DMS153 treated with DMSO at 0.1 percent for 48 hours (cell line): ENCODE data around the gene NPEPL1.
"Not testable (repeated sequence)": the region's sequence is repeated elsewhere in the genome, so short reads cannot be mapped to it uniquely, and the experiment has no call there.

Source experiments
- DNase-seq: peaks from one replicate; lab custom pipeline; 2025; ENCODE audit not compliant: unreplicated experiment; lab: John Stamatoyannopoulos, UW

The NPEPL1 gene

DNA sequence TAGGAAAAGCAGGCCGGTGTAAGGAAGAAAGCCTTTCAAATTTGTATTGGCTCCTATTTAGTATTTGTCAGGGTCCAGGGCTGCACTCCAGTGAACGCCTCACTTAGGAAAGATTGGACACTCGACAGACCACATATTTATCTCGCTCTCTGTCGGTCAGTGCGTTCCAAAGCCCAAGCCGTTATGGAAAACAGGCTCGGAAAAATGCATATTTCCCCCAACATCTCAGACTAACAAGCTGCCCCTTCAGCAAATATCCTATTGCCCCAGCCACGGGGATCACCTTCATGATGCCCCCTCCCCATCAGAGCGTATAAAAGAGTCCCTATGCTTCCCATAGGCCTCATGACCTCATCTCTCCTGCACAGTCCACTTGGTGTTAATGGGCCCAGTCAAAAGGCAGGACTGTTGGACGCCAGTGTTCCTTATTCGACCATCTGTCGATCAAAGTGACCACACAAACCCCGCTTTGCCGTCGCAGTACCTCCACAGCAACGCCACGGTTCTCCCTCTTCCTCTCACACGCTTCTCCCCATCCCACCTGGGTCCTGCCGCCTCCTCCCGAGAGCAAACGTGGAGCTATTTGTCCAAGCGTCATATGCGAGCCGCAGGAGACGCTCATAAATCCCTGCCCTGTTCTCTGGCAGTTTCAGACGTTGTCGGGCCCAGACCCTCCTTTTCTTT is 63.3 kb downstream of the NPEPL1 start:
- no peak for DNase-seq

DNA sequence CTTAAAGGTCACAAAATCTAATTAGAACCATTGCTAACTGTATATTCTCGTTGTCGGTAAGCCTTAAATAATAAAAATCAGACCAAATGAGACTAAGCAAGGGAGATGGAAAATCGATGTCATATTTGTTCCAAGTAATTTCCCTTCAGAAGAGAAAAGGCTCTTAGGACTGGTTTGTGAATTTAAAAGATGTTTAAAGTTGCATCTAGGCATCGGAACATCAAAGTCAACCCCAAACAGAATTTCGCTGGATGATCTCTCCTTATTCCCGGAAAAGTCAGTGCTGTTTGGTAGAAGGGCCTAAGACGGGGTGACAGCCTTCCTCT is 63.8 kb downstream of the NPEPL1 start:
- no peak for DNase-seq

DNA sequence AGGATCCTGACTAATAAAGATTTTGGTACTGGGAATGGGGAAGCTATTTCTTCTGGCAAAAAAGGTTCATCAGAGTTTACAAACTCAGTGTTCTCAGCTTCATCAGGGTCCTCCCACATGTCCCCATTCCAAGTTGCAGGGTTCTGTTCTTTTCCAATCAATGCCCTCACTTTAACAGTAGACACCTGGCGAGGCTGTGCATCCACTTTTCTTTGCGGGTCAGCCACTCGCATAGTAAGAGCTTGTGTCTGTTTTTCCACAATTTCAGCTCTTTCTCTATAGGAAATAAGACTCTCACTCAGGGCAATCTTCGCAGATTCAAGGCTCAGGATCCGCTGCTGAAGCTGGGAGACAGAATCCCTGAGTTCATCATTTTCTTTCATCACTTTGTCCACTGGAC is 65.0 kb downstream of the NPEPL1 start:
- DNase-seq = not testable (repeated sequence)

DNA sequence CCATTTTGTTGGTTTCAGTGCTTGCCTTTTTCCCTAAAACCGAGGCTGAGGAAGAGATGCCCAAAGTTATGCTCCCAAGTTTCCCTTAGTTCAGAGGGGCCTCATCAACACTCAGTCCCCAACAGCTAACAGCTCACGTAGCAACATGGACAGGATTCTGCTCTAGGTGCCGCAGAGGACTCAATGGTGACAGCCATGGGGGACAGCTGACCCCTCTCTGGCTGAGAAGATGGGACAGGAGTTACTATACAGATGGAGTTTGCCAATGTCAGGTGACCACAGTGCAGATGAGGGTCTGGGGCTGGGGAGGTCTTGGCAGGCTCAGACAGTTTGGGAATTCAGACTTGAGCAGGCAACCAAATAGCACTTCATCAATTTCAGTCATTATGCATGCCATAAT is 67.3 kb downstream of the NPEPL1 start:
- no peak for DNase-seq

DNA sequence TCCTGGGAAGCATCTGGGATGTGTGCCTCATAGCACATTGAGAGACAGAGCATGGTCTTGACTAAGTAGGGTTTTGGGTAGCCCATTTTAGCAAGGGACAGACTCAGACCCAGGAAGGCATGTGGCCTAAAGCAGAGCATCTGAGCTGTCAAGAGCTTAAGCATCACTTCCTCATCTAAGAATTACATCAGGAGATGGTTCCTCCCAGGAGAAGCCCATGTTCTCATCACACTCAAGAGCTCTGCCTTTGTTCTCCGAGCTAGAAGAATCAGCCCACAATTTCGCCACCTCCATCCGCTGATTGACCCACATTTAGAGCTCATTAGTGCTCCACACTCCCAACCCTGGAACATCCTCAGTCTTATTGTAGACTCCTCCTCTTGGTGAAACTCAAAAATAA is 68.3 kb downstream of the NPEPL1 start:
- DNase-seq = no peak

DNA sequence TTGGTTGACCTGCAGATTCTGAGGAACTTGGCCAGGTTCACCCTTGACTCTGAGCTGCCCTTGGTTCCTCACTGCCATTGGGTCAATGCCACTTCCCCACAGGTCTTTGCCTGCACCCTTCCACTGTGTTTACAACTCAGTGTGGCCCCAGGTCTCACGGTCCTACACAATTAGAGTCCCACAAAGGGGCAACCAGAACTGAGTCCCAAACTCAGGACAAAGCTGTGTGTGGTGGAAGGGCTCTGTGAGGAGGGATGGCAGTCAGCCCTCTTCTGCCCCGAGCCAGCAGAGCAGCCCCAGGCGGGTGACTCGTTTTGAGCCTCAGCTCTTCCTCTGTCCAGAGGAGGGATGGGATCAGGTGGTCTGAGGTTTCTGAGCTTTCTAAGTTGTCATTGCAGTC is 69.5 kb downstream of the NPEPL1 start:
- no peak for DNase-seq

DNA sequence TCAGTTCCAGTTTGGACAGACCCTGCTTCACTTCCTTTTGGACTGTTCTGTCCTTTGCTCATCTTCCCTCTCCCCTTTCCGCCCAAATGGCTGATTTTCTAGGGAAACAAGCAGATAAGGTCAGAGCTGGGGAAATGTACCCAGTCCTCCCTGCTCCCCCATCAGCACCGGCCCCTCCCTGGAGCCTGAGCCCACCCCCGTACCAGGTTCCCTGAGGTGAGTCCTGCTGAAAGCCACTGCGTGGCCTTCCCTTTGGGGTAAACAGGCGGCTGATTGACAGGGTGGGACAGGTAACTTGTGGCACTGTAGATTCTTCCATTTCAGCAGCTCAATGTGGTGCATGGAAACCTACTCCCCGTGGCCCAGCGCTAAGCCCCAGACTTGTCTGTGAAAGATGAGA is 70.5 kb downstream of the NPEPL1 start:
- no peak for DNase-seq
